GM12891 (cell line): ENCODE data around the gene ZNF668.
"Not testable (repeated sequence)": the region's sequence is repeated elsewhere in the genome, so short reads cannot be mapped to it uniquely, and the experiment has no call there.

Source experiments
- DNase-seq: peaks from one replicate; pipeline ENCODE4 v3.0.0; 2011; ENCODE audit warnings: low spot score; ENCODE audit not compliant: insufficient read length
- FAIRE-seq: peaks from 2 replicates; lab custom pipeline; 2011; peaks lifted over from hg19 to GRCh38; lab: Jason Lieb, UNC
- PAX5 ChIP-seq: IDR thresholded peaks from 2 replicates; pipeline ENCODE4 v1.6.1; 2011; ENCODE audit warnings: low read length, moderate library complexity, mild to moderate bottlenecking; ENCODE audit not compliant: insufficient read depth, severe bottlenecking
- POLR2A ChIP-seq: IDR thresholded peaks from 2 replicates; pipeline ENCODE4 v1.6.1; 2011; ENCODE audit warnings: low read depth, low read length, control low read depth
- POLR2AphosphoS5 ChIP-seq: IDR thresholded peaks from 2 replicates; pipeline ENCODE4 v1.6.1; 2011; ENCODE audit warnings: low read depth, low read length, control low read depth
- POU2F2 ChIP-seq: IDR thresholded peaks from 2 replicates; pipeline ENCODE4 v1.6.1; 2011; ENCODE audit warnings: low read depth, mild to moderate bottlenecking, control low read depth, low read length, moderate library complexity
- SPI1 ChIP-seq: IDR thresholded peaks from 2 replicates; pipeline ENCODE4 v1.6.1; 2011; ENCODE audit warnings: low read depth, low read length, control low read depth
- TAF1 ChIP-seq: IDR thresholded peaks from 2 replicates; pipeline ENCODE4 v1.6.1; 2011; ENCODE audit warnings: low read depth, low read length, control low read depth

ZNF668 gene

GRCh38 chr16:31032736-31033708 is 41.0 kb downstream of the ZNF668 start, which contains the start of gene STX4:
TSS of gene STX4 (plus strand) at chr16:31033558. CDS start at chr16:31033806, 248 bp downstream.
- DNase-seq (peak; percentile 90), FAIRE-seq (peak; percentile 99)
- TF ChIP-seq PAX5 (peak; percentile 19), TAF1 (no peak; the same call in 1 of the 2 replicates), SPI1 (no peak), POU2F2 (peak; percentile 78; the same call in 1 of the 2 replicates), POLR2A (peak; percentile 59; the same call in 1 of the 2 replicates), POLR2AphosphoS5 (0 out of 2 replicates have a peak, but pooled peaks have one; percentile 27)

GRCh38 chr16:31031276-31031675 is 42.8 kb downstream of the ZNF668 start:
- no peak for TF ChIP-seq PAX5
- no peak for TF ChIP-seq SPI1
- no peak for TF ChIP-seq POU2F2
- TF ChIP-seq TAF1: no peak
- no peak for TF ChIP-seq POLR2A
- no peak for TF ChIP-seq POLR2AphosphoS5
- DNase-seq (no peak), FAIRE-seq (no peak)

- DNase-seq (no peak), FAIRE-seq (no peak)
- TF ChIP-seq PAX5: no peak
- no peak for TF ChIP-seq POLR2AphosphoS5
- TF ChIP-seq POU2F2: no peak
- no peak for TF ChIP-seq SPI1
- no peak for TF ChIP-seq POLR2A
- no peak for TF ChIP-seq TAF1
These were observed 44.8 kb downstream of the ZNF668 start for GRCh38 chr16:31029272-31029671.

GRCh38 chr16:31025339-31025738 is 48.7 kb downstream of the ZNF668 start:
- no peak for DNase-seq
- no peak for FAIRE-seq
- TF ChIP-seq SPI1 (no peak), PAX5 (no peak), POLR2AphosphoS5 (no peak), POLR2A (no peak), POU2F2 (no peak), TAF1 (no peak)

GRCh38 chr16:31023627-31024226 is 50.3 kb downstream of the ZNF668 start:
- TF ChIP-seq POLR2A (no peak), TAF1 (no peak), POLR2AphosphoS5 (no peak), PAX5 (no peak), POU2F2 (no peak), SPI1 (no peak)
- no peak for DNase-seq
- no peak for FAIRE-seq

- no peak for DNase-seq
- FAIRE-seq: no peak
- no peak for TF ChIP-seq SPI1
- no peak for TF ChIP-seq PAX5
- TF ChIP-seq POLR2AphosphoS5: no peak
- TF ChIP-seq TAF1: no peak
- no peak for TF ChIP-seq POLR2A
- no peak for TF ChIP-seq POU2F2
These were observed 50.8 kb downstream of the ZNF668 start for GRCh38 chr16:31023252-31023602.

GRCh38 chr16:31022544-31023251 is 51.3 kb downstream of the ZNF668 start:
- no peak for FAIRE-seq
- DNase-seq: no peak
- TF ChIP-seq PAX5 (no peak), TAF1 (no peak), POLR2A (no peak), POU2F2 (no peak), POLR2AphosphoS5 (no peak), SPI1 (no peak)

GRCh38 chr16:31020536-31020935 is 53.5 kb downstream of the ZNF668 start:
- TF ChIP-seq POLR2AphosphoS5 (no peak), POU2F2 (no peak), SPI1 (no peak), PAX5 (no peak), TAF1 (no peak), POLR2A (no peak)
- DNase-seq: no peak
- FAIRE-seq: no peak

GRCh38 chr16:31017756-31018155 is 56.3 kb downstream of the ZNF668 start:
- not testable (repeated sequence) for FAIRE-seq, DNase-seq
